ENCODE results near the gene PRICKLE2. TPM values are rescaled to one million over a fixed set of nuclear protein-coding genes. Genes with fewer than 3 reads are reported as not detected.

PRICKLE2 gene
- polyA plus RNA-seq, 1 experiment = 14.2 TPM

DNA sequence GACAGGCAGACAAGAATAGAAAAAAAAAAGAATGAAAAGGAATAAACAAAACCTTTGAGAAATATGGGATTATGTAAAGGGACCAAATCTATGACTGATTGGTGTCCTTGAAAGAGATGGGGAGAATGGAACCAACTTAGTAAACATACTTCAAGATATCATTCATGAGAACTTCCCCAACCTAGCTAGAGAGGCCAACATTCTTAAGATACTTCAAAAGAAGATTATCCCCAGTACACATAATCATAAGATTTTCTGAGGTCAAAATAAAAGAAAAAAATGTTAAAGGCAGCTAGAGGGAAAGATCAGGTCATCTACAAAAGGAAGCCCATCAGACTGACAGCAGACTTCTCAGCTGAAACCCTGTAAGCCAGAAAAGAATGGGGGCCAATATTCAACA is 110.6 kb downstream of the PRICKLE2 start:
- POLR2A ChIA-PET = no interaction called here
- TF ChIP-seq, protein P1, sequence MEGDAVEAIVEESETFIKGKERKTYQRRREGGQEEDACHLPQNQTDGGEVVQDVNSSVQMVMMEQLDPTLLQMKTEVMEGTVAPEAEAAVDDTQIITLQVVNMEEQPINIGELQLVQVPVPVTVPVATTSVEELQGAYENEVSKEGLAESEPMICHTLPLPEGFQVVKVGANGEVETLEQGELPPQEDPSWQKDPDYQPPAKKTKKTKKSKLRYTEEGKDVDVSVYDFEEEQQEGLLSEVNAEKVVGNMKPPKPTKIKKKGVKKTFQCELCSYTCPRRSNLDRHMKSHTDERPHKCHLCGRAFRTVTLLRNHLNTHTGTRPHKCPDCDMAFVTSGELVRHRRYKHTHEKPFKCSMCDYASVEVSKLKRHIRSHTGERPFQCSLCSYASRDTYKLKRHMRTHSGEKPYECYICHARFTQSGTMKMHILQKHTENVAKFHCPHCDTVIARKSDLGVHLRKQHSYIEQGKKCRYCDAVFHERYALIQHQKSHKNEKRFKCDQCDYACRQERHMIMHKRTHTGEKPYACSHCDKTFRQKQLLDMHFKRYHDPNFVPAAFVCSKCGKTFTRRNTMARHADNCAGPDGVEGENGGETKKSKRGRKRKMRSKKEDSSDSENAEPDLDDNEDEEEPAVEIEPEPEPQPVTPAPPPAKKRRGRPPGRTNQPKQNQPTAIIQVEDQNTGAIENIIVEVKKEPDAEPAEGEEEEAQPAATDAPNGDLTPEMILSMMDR (IDR thresholded peaks at IDR 0.05; ENCODE audit: low read depth, low read length) = no peak
- H3K4me3 ChIP-seq (ENCODE audit: low read depth, low read length) = no peak overlapping the region
- CTCF ChIA-PET = interaction anchor here (0.6 to 1.1 kb wide), 4 partner anchors 9 to 369 kb away, joined by 3 to 6 read pairs (median 4); no protein-coding TSS in a partner anchor
- H3K9me3 ChIP-seq (ENCODE audit: control insufficient read depth, insufficient read depth, low read length) = no peaks in the 10 kb centered on the region; the same call in 1 of the 2 replicates
- no peak for DNase-seq (ENCODE audit: low read depth, low spot score)
- H3K27me3 ChIP-seq (ENCODE audit: control insufficient read depth, insufficient read depth, low read length) = no peaks in the 10 kb centered on the region
- H3K27ac ChIP-seq (ENCODE audit: low read depth, low read length) = no peak overlapping the region

DNA sequence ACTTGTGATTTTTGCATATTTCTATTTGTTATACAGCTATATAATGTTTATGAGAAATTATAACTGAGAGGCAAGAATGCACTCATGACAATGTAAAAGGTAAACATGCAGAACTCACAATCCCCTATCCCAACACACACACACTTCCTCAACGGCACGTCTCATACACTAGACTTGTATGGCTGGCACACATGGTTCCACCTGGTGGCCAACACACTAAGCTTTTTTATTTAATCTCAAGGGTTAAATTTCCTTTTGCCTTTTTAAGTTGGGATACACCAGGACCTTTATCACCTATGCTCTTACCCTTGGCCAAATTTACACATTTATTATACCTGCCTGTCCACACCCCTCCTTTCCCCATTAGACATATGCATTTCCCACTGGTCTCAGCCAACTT is 113.4 kb downstream of the PRICKLE2 start:
- Histone ChIP-seq H3K27ac (ENCODE audit: low read depth, low read length) (no peak overlapping the region), H3K4me3 (ENCODE audit: low read depth, low read length) (no peak overlapping the region), H3K9me3 (ENCODE audit: control insufficient read depth, insufficient read depth, low read length) (no peaks in the 10 kb centered on the region; the same call in 1 of the 2 replicates), H3K27me3 (ENCODE audit: control insufficient read depth, insufficient read depth, low read length) (no peaks in the 10 kb centered on the region)
- TF ChIP-seq, protein P1 (IDR thresholded peaks at IDR 0.05; ENCODE audit: low read depth, low read length) = no peak
- CTCF ChIA-PET = interaction anchor here (1.1 to 1.5 kb wide), 2 partner anchors 81 to 88 kb away, joined by 3 to 12 read pairs; no protein-coding TSS in a partner anchor
- no peak for DNase-seq (ENCODE audit: low read depth, low spot score)
- POLR2A ChIA-PET = no interaction called here

- H3K4me3 ChIP-seq (ENCODE audit: low read depth, low read length) = no peak overlapping the region
- no peak for DNase-seq (ENCODE audit: low read depth, low spot score)
- H3K27me3 ChIP-seq (ENCODE audit: control insufficient read depth, insufficient read depth, low read length) = no peaks in the 10 kb centered on the region
- ChIA-PET POLR2A (no interaction called here), CTCF (interaction anchor here (1.5 kb wide), 1 partner anchor 87 kb away, joined by 12 read pairs; no protein-coding TSS in a partner anchor)
- H3K27ac ChIP-seq (ENCODE audit: low read depth, low read length) = no peak overlapping the region
- TF ChIP-seq, protein P1 (IDR thresholded peaks at IDR 0.05; ENCODE audit: low read depth, low read length) = no peak
- no peaks in the 10 kb centered on the region; the same call in 1 of the 2 replicates for H3K9me3 ChIP-seq (ENCODE audit: control insufficient read depth, insufficient read depth, low read length)
These were observed 114.2 kb downstream of the PRICKLE2 start for GRCh38 chr3:64111083-64111482.

DNA sequence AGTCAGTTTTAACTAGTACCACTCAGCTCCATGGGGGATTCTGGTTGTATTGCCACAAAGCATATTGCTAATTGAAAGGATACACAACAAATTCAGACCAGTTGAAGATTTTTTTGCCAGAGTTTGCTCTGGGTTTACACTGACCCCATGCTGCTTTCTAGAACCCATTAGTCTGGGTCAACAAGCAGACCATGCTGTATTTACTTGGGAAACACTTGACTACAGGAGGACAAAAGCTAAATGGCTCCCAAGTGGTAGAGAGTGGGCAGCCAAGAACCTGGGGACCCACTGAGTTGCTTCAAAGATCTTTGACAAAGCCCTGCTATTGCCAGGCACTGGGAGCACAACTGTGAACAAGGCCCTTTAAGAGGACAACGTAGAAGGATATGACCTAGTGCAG is 115.2 kb downstream of the PRICKLE2 start:
- no peak overlapping the region for H3K27ac ChIP-seq (ENCODE audit: low read depth, low read length)
- ChIA-PET POLR2A (no interaction called here), CTCF (interaction anchor here (1.5 kb wide), 1 partner anchor 86 kb away, joined by 12 read pairs; no protein-coding TSS in a partner anchor)
- no peak for DNase-seq (ENCODE audit: low read depth, low spot score)
- TF ChIP-seq, protein P1 (IDR thresholded peaks at IDR 0.05; ENCODE audit: low read depth, low read length) = no peak
- no peaks in the 10 kb centered on the region for H3K27me3 ChIP-seq (ENCODE audit: control insufficient read depth, insufficient read depth, low read length)
- no peaks in the 10 kb centered on the region; the same call in 1 of the 2 replicates for H3K9me3 ChIP-seq (ENCODE audit: control insufficient read depth, insufficient read depth, low read length)
- H3K4me3 ChIP-seq (ENCODE audit: low read depth, low read length) = no peak overlapping the region

GRCh38 chr3:64109438-64109837 is 115.8 kb downstream of the PRICKLE2 start:
- POLR2A ChIA-PET = no interaction called here
- Histone ChIP-seq H3K4me3 (ENCODE audit: low read depth, low read length) (no peak overlapping the region), H3K27ac (ENCODE audit: low read depth, low read length) (no peak overlapping the region), H3K27me3 (ENCODE audit: control insufficient read depth, insufficient read depth, low read length) (no peaks in the 10 kb centered on the region), H3K9me3 (ENCODE audit: control insufficient read depth, insufficient read depth, low read length) (no peaks in the 10 kb centered on the region; the same call in 1 of the 2 replicates)
- TF ChIP-seq, protein P1 (IDR thresholded peaks at IDR 0.05; ENCODE audit: low read depth, low read length) = no peak
- CTCF ChIA-PET = no interaction called here
- DNase-seq (ENCODE audit: low read depth, low spot score) = no peak

All from AG04450 (cell line).